Activated CD4-positive, alpha-beta T cell treated with anti-CD3 and anti-CD28 coated beads for 36 hours (primary cell): ENCODE measurements around the gene OR10W1. TPM values are rescaled to one million over a fixed set of nuclear protein-coding genes. Genes with fewer than 3 reads are reported as not detected.

Source experiments
- ATAC-seq: fragments of 200-7000 bp; cut with Tn5 transposase; one replicate; pipeline ENCODE4 v1.10.0; 2021; ENCODE audit warnings: mild to moderate bottlenecking, moderate library complexity
- CTCF ChIA-PET: fragments of 350-600 bp; sonication (Branson Sonifier 250); formaldehyde crosslinking; loops from one replicate; lab custom pipeline; 2021; ENCODE audit warnings: antibody characterized with exemption; lab: Charles Lee
- POLR2A ChIA-PET: fragments of 350-600 bp; sonication (Branson Sonifier 250); formaldehyde crosslinking; loops from one replicate; lab custom pipeline; 2021; ENCODE audit warnings: antibody characterized with exemption, inconsistent platforms; lab: Charles Lee
- DNase-seq: peaks from one replicate; pipeline ENCODE4 v3.0.0-alpha.2; 2020
- H3K27ac Mint-ChIP-seq: one replicate; pipeline ENCODE4 v1.8.0; 2021; ENCODE audit warnings: mixed read lengths
- H3K27me3 Mint-ChIP-seq: one replicate; pipeline ENCODE4 v1.8.0; 2021; ENCODE audit warnings: mixed read lengths
- H3K36me3 Mint-ChIP-seq: one replicate; pipeline ENCODE4 v1.8.0; 2021; ENCODE audit warnings: low read depth, mixed read lengths
- H3K4me1 Mint-ChIP-seq: one replicate; pipeline ENCODE4 v1.8.0; 2021; ENCODE audit warnings: mixed read lengths
- H3K4me3 Mint-ChIP-seq: one replicate; pipeline ENCODE4 v1.8.0; 2021; ENCODE audit warnings: mild to moderate bottlenecking, moderate library complexity, mixed read lengths
- H3K9me3 Mint-ChIP-seq: one replicate; pipeline ENCODE4 v1.8.0; 2021; ENCODE audit warnings: low read depth, mixed read lengths
- intact Hi-C, 2 experiments: fragments of 100-400 bp; cut with DNase I in 1 of 2; cut with micrococcal nuclease in 1 of 2; formaldehyde crosslinking; loops; one replicate each; pipeline versions ENCODE4 v1.14.2 to v1.15.1; 2022 to 2024; cut with DNase I, micrococcal nuclease
- total RNA-seq, 2 experiments: library from RNA; stranded (reverse); gene quantifications; one replicate each; pipeline ENCODE4 v1.2.3, GENCODE V29; 2021

OR10W1 gene
- total RNA-seq, 2 experiments from 2014 or later, result not detected

- DNase-seq (no peak), ATAC-seq (no peak)
- POLR2A ChIA-PET, result no interaction called here
- peaks cover 10% of the 10 kb centered on the region for H3K27me3 Mint-ChIP-seq
- H3K9me3 Mint-ChIP-seq, result no peaks in the 10 kb centered on the region
- no peaks in the 10 kb centered on the region for H3K4me1 Mint-ChIP-seq
- no peak overlapping the region for H3K4me3 Mint-ChIP-seq
- no peaks in the 10 kb centered on the region for H3K36me3 Mint-ChIP-seq
- H3K27ac Mint-ChIP-seq, result no peak overlapping the region
- CTCF ChIA-PET, result no interaction called here
- intact Hi-C loops, result no loop called here
These were observed 40.0 kb downstream of the OR10W1 start for GRCh38 chr11:58227956-58228615.

- no peak overlapping the region for H3K27ac Mint-ChIP-seq
- H3K36me3 Mint-ChIP-seq, result no peaks in the 10 kb centered on the region
- H3K4me1 Mint-ChIP-seq, result no peaks in the 10 kb centered on the region
- no peak overlapping the region for H3K4me3 Mint-ChIP-seq
- H3K9me3 Mint-ChIP-seq, result no peaks in the 10 kb centered on the region
- peaks cover 5% of the 10 kb centered on the region for H3K27me3 Mint-ChIP-seq
- POLR2A ChIA-PET, result no interaction called here
- CTCF ChIA-PET, result no interaction called here
- DNase-seq (no peak), ATAC-seq (no peak)
- intact Hi-C loops, result no loop called here
These were observed 45.3 kb downstream of the OR10W1 start for GRCh38 chr11:58222721-58223120.

Other genes with a start within 250 kb of the OR10W1 start
- gene OR9Q1, start 244.4 kb downstream of the OR10W1 start, total RNA-seq, result not detected
- gene OR6Q1, start 237.3 kb downstream of the OR10W1 start, total RNA-seq, result not detected
- not detected for gene OR9I1, start 142.7 kb downstream of the OR10W1 start, total RNA-seq
- gene OR9Q2, start 79.2 kb downstream of the OR10W1 start, total RNA-seq, result not detected
- not detected for gene OR1S2, start 64.1 kb downstream of the OR10W1 start, total RNA-seq
- not detected for gene OR1S1, start 55.5 kb downstream of the OR10W1 start, total RNA-seq
- gene OR10Q1, start 39.3 kb downstream of the OR10W1 start, total RNA-seq, result not detected
- not detected for gene OR5B17, start 90.8 kb upstream of the OR10W1 start, total RNA-seq
- not detected for gene OR5B3, start 138.6 kb upstream of the OR10W1 start, total RNA-seq
- gene OR5B2, start 159.9 kb upstream of the OR10W1 start, total RNA-seq, result not detected
- gene OR5B12, start 174.0 kb upstream of the OR10W1 start, total RNA-seq, result not detected
- under 1 TPM in 1 of 2 experiments, not detected in 1; 0.33 TPM for gene OR5B21, start 239.8 kb upstream of the OR10W1 start, total RNA-seq